Astrocyte of the cerebellum (primary cell): ENCODE data around the gene HDHD3.
A peak's percentile ranks its signal among the peaks of the same experiment; 100 is the strongest.

Experiments used
- DNase-seq: peaks from one replicate; pipeline ENCODE4 v3.0.0-alpha.2; 2011; ENCODE audit warnings: low read depth
- H3K4me3 ChIP-seq: 2 replicates; pipeline ENCODE4 v1.5.1; 2011; ENCODE audit warnings: mild to moderate bottlenecking, low read depth, low read length, moderate library complexity
- in situ Hi-C: cut with HindIII; loops from 2 replicates; pipeline ENCODE4 v1.10.0; 2017; ENCODE audit warnings: low sequenced_read_pairs
- TF ChIP-seq, protein P1 (sequence below): IDR thresholded peaks from 2 replicates; pipeline ENCODE4 v1.5.1; 2012; ENCODE audit warnings: low read length, low read depth, moderate library complexity, mild to moderate bottlenecking; ENCODE audit errors: missing control alignments

Gene HDHD3

DNA sequence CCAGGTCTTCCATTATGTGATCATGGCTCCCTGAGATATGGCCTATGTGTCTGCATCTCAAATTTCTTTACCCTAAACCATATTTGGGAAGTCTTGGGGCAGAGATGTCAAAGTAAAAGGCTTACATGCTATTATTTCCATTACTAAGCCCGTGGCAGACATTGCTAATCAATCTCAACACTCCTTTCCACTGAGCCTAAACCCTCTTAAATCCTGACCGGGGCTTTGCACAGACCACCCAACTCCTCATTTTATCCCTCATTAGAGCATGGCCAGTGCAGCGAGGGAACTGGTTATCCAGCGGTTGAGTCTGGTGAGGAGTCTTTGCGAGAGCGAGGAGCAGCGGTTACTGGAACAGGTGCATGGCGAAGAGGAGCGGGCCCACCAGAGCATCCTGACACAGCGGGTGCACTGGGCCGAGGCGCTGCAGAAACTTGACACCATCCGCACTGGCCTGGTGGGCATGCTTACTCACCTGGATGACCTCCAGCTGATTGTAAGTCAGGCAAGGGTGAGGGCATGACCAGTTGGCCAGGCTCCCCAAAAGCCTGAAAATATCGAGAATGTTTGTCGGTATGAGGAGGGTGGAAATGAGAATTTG is 16.4 kb downstream of the HDHD3 start:
- no peak overlapping the region for H3K4me3 ChIP-seq
- no peak for DNase-seq
- TF ChIP-seq, protein P1, sequence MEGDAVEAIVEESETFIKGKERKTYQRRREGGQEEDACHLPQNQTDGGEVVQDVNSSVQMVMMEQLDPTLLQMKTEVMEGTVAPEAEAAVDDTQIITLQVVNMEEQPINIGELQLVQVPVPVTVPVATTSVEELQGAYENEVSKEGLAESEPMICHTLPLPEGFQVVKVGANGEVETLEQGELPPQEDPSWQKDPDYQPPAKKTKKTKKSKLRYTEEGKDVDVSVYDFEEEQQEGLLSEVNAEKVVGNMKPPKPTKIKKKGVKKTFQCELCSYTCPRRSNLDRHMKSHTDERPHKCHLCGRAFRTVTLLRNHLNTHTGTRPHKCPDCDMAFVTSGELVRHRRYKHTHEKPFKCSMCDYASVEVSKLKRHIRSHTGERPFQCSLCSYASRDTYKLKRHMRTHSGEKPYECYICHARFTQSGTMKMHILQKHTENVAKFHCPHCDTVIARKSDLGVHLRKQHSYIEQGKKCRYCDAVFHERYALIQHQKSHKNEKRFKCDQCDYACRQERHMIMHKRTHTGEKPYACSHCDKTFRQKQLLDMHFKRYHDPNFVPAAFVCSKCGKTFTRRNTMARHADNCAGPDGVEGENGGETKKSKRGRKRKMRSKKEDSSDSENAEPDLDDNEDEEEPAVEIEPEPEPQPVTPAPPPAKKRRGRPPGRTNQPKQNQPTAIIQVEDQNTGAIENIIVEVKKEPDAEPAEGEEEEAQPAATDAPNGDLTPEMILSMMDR, result no peak
- in situ Hi-C loops, result no loop called here

DNA sequence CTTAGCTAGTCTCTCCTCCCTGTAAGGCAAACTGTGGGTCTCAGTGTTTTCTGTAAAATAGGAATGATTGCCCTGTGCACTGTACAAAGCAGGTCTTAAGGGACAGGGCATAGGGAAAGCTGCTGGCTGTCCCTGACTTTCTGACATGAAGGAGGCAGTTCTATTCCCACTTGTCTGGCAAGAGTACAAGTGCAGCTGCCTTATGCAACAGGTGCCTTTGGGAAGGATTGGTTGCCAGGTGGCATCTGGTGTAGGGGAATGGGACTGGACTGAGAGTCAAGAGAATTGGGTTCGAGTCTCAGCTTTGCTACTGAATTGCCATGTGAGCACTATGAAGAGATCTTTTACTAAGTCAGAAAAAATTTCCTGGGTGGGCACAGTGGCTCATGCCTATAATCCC is 17.4 kb downstream of the HDHD3 start:
- H3K4me3 ChIP-seq, result no peak overlapping the region
- in situ Hi-C loops, result no loop called here
- TF ChIP-seq, protein P1, result no peak
- DNase-seq, result no peak

GRCh38 chr9:113356686-113357292 is 20.0 kb downstream of the HDHD3 start:
- H3K4me3 ChIP-seq, result no peak overlapping the region
- in situ Hi-C loops, result no loop called here
- TF ChIP-seq, protein P1, result no peak

GRCh38 chr9:113355040-113355596 is 21.7 kb downstream of the HDHD3 start:
- in situ Hi-C loops, result no loop called here
- TF ChIP-seq, protein P1, result peak; percentile 30
- no peak for DNase-seq
- H3K4me3 ChIP-seq, result no peak overlapping the region

More at GRCh38 chr9:113356686-113357292, 20.0 kb downstream of the HDHD3 start:
- no peak for DNase-seq

DNA sequence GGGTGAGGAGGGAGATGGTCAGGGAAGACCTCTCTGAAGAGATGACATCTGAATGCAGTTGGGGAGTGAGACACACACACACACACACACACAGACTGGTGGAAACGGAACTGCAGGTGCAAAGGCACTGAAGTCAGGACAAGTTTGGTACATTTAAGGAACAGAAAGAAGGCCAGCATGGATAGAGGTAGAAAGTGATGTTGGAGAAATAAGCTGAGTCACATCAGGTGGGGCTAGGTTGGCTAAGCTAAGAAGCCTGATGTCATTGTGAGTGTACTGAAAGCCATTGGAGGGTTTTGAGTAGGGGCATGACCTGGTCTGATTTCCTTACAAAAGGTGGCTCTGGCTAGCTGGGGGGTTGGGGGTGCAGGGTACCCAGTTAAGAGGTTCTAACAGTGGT is 24.4 kb downstream of the HDHD3 start:
- TF ChIP-seq, protein P1, result no peak
- in situ Hi-C loops, result no loop called here
- no peak overlapping the region for H3K4me3 ChIP-seq
- no peak for DNase-seq

GRCh38 chr9:113352006-113352405 is 24.8 kb downstream of the HDHD3 start:
- DNase-seq, result no peak
- in situ Hi-C loops, result no loop called here
- TF ChIP-seq, protein P1, result no peak
- H3K4me3 ChIP-seq, result no peak overlapping the region
